H9 (cell line): Measurements from ENCODE around the gene DDO. TPM values are rescaled to one million over a fixed set of nuclear protein-coding genes. Genes with fewer than 3 reads are reported as not detected.

Source experiments
- DNase-seq: peaks from one replicate; pipeline ENCODE4 v3.0.0-alpha.2; 2017
- H2AFZ ChIP-seq: one replicate; pipeline ENCODE4 v1.6.1; 2013; ENCODE audit warnings: mild to moderate bottlenecking, low read length, control low read depth, moderate library complexity
- H2AK5ac ChIP-seq: 2 replicates; pipeline ENCODE4 v1.6.1; 2013; ENCODE audit warnings: low read length, control low read depth, mixed read lengths; ENCODE audit not compliant: insufficient read length
- H2BK120ac ChIP-seq: one replicate; pipeline ENCODE4 v1.6.1; 2013; ENCODE audit warnings: low read depth, mild to moderate bottlenecking, low read length, control low read depth, inconsistent platforms; ENCODE audit not compliant: poor library complexity, severe bottlenecking
- H2BK12ac ChIP-seq: 2 replicates; pipeline ENCODE4 v1.6.1; 2013; ENCODE audit warnings: low read length, control low read depth, mixed read lengths, low read depth; ENCODE audit not compliant: insufficient read length
- H2BK15ac ChIP-seq: 2 replicates; pipeline ENCODE4 v1.6.1; 2013; ENCODE audit warnings: low read depth, low read length, control low read depth
- H2BK20ac ChIP-seq: one replicate; pipeline ENCODE4 v1.6.1; 2013; ENCODE audit warnings: low read depth, mild to moderate bottlenecking, low read length, control low read depth, inconsistent platforms; ENCODE audit not compliant: poor library complexity, severe bottlenecking
- H2BK5ac ChIP-seq: 2 replicates; pipeline ENCODE4 v1.6.1; 2013; ENCODE audit warnings: low read length, control low read depth, mixed read lengths; ENCODE audit not compliant: insufficient read length
- H3K14ac ChIP-seq: 2 replicates; pipeline ENCODE4 v1.6.1; 2013; ENCODE audit warnings: low read length, control low read depth; ENCODE audit not compliant: insufficient read depth
- H3K18ac ChIP-seq: 2 replicates; pipeline ENCODE4 v1.6.1; 2013; ENCODE audit warnings: low read depth, mild to moderate bottlenecking, mixed read lengths, low read length, control low read depth; ENCODE audit not compliant: insufficient read length
- H3K23ac ChIP-seq: 2 replicates; pipeline ENCODE4 v1.6.1; 2013; ENCODE audit warnings: low read length, control low read depth, mixed read lengths, low read depth; ENCODE audit not compliant: insufficient read length
- H3K23me2 ChIP-seq: 2 replicates; pipeline ENCODE4 v1.6.1; 2013; ENCODE audit warnings: low read depth, mild to moderate bottlenecking, mixed read lengths, low read length, control low read depth; ENCODE audit not compliant: insufficient read length, poor library complexity, severe bottlenecking
- H3K27ac ChIP-seq: 2 replicates; pipeline ENCODE4 v1.5.1; 2013; ENCODE audit warnings: low read length, control low read depth, mixed read lengths, low read depth; ENCODE audit not compliant: insufficient read length
- H3K27me3 ChIP-seq: 2 replicates; pipeline ENCODE4 v1.6.1; 2013; ENCODE audit warnings: low read length, control low read depth, inconsistent platforms; ENCODE audit not compliant: insufficient read depth
- H3K4ac ChIP-seq: 2 replicates; pipeline ENCODE4 v1.6.1; 2013; ENCODE audit warnings: low read depth, mild to moderate bottlenecking, control low read depth, inconsistent platforms, low read length, moderate library complexity
- H3K4me1 ChIP-seq: 2 replicates; pipeline ENCODE4 v1.6.1; 2013; ENCODE audit warnings: low read length, control low read depth, inconsistent platforms; ENCODE audit not compliant: insufficient read depth
- H3K4me2 ChIP-seq: 2 replicates; pipeline ENCODE4 v1.6.1; 2013; ENCODE audit warnings: low read length, control low read depth, mixed read lengths; ENCODE audit not compliant: insufficient read length, insufficient read depth
- H3K56ac ChIP-seq: 2 replicates; pipeline ENCODE4 v1.6.1; 2013; ENCODE audit warnings: low read depth, mild to moderate bottlenecking, mixed read lengths, low read length, control low read depth; ENCODE audit not compliant: insufficient read length
- H3K79me1 ChIP-seq: 2 replicates; pipeline ENCODE4 v1.6.1; 2013; ENCODE audit warnings: low read depth, mild to moderate bottlenecking, moderate library complexity, low read length, control low read depth, inconsistent platforms; ENCODE audit not compliant: insufficient read depth, poor library complexity, severe bottlenecking
- H3K79me2 ChIP-seq: 2 replicates; pipeline ENCODE4 v1.6.1; 2013; ENCODE audit warnings: low read length, control low read depth, inconsistent platforms; ENCODE audit not compliant: insufficient read depth
- H3K9ac ChIP-seq: 2 replicates; pipeline ENCODE4 v1.6.1; 2013; ENCODE audit warnings: low read length, control low read depth, mixed read lengths; ENCODE audit not compliant: insufficient read length; ENCODE audit errors: extremely low read depth
- H3K9me3 ChIP-seq: one replicate; pipeline ENCODE4 v1.6.1; 2013; ENCODE audit warnings: low read depth, low read length, inconsistent platforms; ENCODE audit not compliant: control insufficient read depth
- H3T11ph ChIP-seq: one replicate; pipeline ENCODE4 v1.6.1; 2013; ENCODE audit warnings: mild to moderate bottlenecking, low read length, control low read depth, inconsistent platforms
- H4K20me1 ChIP-seq: one replicate; pipeline ENCODE4 v1.6.1; 2013; ENCODE audit not compliant: control insufficient read depth, insufficient read length, insufficient read depth
- H4K5ac ChIP-seq: 2 replicates; pipeline ENCODE4 v1.6.1; 2013; ENCODE audit warnings: low read depth, mild to moderate bottlenecking, mixed read lengths, low read length, control low read depth; ENCODE audit not compliant: insufficient read length
- H4K8ac ChIP-seq: replicated peaks from 2 replicates; pipeline ENCODE4 v1.6.1; 2013; ENCODE audit warnings: low read length, control low read depth, mixed read lengths, low read depth; ENCODE audit not compliant: insufficient read length
- H4K91ac ChIP-seq: 2 replicates; pipeline ENCODE4 v1.6.1; 2013; ENCODE audit warnings: low read depth, mild to moderate bottlenecking, moderate library complexity, mixed read lengths, low read length, control low read depth; ENCODE audit not compliant: insufficient read length
- H3K27ac Mint-ChIP-seq, 3 experiments: 2 replicates in 2 of 3; 3 replicates in 1 of 3; pipeline ENCODE4 v1.8.0; 2020 to 2021; ENCODE audit warnings: mixed read lengths in 3 of 3, mild to moderate bottlenecking in 1 of 3, moderate library complexity in 1 of 3
- H3K27me3 Mint-ChIP-seq: 2 replicates; pipeline ENCODE4 v1.8.0; 2021; ENCODE audit warnings: low read depth, mild to moderate bottlenecking, moderate library complexity, mixed read lengths
- H3K36me3 Mint-ChIP-seq, 3 experiments: 2 replicates in 2 of 3; 3 replicates in 1 of 3; pipeline ENCODE4 v1.8.0; 2020 to 2021; ENCODE audit warnings: low read depth in 3 of 3, mixed read lengths in 3 of 3; ENCODE audit not compliant: insufficient read depth in 1 of 3
- H3K4me1 Mint-ChIP-seq, 2 experiments: 2 replicates each; pipeline ENCODE4 v1.8.0; 2020; ENCODE audit warnings: mixed read lengths in 2 of 2
- H3K4me3 Mint-ChIP-seq, 2 experiments: 2 replicates in 1 of 2; 3 replicates in 1 of 2; pipeline ENCODE4 v1.8.0; 2020 to 2021; ENCODE audit warnings: mild to moderate bottlenecking in 2 of 2, mixed read lengths in 2 of 2, moderate library complexity in 1 of 2
- H3K9me3 Mint-ChIP-seq, 2 experiments: 2 replicates in 1 of 2; 3 replicates in 1 of 2; pipeline ENCODE4 v1.8.0; 2020; ENCODE audit warnings: mild to moderate bottlenecking in 2 of 2, mixed read lengths in 2 of 2, moderate library complexity in 1 of 2
- CTCF ChIP-seq: fragments of 200-600 bp; sonication (generic); conservative IDR thresholded peaks from 3 replicates; pipeline ENCODE4 v1.8.0; 2021; ENCODE audit warnings: antibody characterized with exemption, mild to moderate bottlenecking
- WGBS: extraction: QIAGEN DNeasy Blood & Tissue Kit; methylation state at CpG from one replicate; pipeline ENCODE4 v1.1.7; 2013; ENCODE audit warnings: missing lambda C conversion rate, low lambda C conversion rate, mixed read lengths; ENCODE audit not compliant: insufficient read length; ENCODE audit errors: extremely low coverage; 5-methylcytosine and 5-hydroxymethylcytosine counted together
- total RNA-seq: library from RNA; stranded (reverse); gene quantifications from 2 replicates; pipeline ENCODE4 v1.2.1, GENCODE V29; 2021

The DDO gene
- total RNA-seq, 1 experiment from 2014 or later = not detected

GRCh38 chr6:110446405-110446804, 31.0 kb upstream of the DDO start:
- Histone ChIP-seq H2BK12ac (no peak overlapping the region), H2AK5ac (no peak overlapping the region), H2BK15ac (no peak overlapping the region), H3K9me3 (no peaks in the 10 kb centered on the region), H3K4me2 (no peak overlapping the region), H4K91ac (no peak overlapping the region), H4K5ac (no peak overlapping the region), H3K4me1 (no peaks in the 10 kb centered on the region), H3K79me2 (no peaks in the 10 kb centered on the region), H2AFZ (no peak overlapping the region), H3K18ac (no peak overlapping the region), H3K14ac (no peak overlapping the region), H4K8ac (no peak overlapping the region), H3K27ac (no peak overlapping the region), H3K4ac (no peak overlapping the region), H4K20me1 (no peaks in the 10 kb centered on the region), H2BK120ac (no peak overlapping the region), H2BK5ac (no peak overlapping the region), H3K9ac (no peak overlapping the region), H3K27me3 (no peaks in the 10 kb centered on the region), H3K79me1 (no peaks in the 10 kb centered on the region), H3T11ph (no peak overlapping the region), H3K23me2 (no peaks in the 10 kb centered on the region), H2BK20ac (no peak overlapping the region), H3K56ac (no peak overlapping the region), H3K23ac (no peak overlapping the region)
- H3K9me3 Mint-ChIP-seq = no peaks in the 10 kb centered on the region
- TF ChIP-seq CTCF = no peak
- no peak for DNase-seq
- H3K27me3 Mint-ChIP-seq = no peaks in the 10 kb centered on the region; the same call in 1 of the 2 replicates
- WGBS = no CpG with 5 or more reads among the region's 4 CpGs
- H3K27ac Mint-ChIP-seq = no peak overlapping the region
- H3K4me3 Mint-ChIP-seq = no peak overlapping the region
- no peaks in the 10 kb centered on the region for H3K4me1 Mint-ChIP-seq
- H3K36me3 Mint-ChIP-seq = no peaks in the 10 kb centered on the region
